ENCODE measurements around the gene RNF112. TPM values are rescaled to one million over a fixed set of nuclear protein-coding genes. Genes with fewer than 3 reads are reported as not detected.

RNF112 gene
- total RNA-seq, 1 donor from 2014 or later, result not detected

DNA sequence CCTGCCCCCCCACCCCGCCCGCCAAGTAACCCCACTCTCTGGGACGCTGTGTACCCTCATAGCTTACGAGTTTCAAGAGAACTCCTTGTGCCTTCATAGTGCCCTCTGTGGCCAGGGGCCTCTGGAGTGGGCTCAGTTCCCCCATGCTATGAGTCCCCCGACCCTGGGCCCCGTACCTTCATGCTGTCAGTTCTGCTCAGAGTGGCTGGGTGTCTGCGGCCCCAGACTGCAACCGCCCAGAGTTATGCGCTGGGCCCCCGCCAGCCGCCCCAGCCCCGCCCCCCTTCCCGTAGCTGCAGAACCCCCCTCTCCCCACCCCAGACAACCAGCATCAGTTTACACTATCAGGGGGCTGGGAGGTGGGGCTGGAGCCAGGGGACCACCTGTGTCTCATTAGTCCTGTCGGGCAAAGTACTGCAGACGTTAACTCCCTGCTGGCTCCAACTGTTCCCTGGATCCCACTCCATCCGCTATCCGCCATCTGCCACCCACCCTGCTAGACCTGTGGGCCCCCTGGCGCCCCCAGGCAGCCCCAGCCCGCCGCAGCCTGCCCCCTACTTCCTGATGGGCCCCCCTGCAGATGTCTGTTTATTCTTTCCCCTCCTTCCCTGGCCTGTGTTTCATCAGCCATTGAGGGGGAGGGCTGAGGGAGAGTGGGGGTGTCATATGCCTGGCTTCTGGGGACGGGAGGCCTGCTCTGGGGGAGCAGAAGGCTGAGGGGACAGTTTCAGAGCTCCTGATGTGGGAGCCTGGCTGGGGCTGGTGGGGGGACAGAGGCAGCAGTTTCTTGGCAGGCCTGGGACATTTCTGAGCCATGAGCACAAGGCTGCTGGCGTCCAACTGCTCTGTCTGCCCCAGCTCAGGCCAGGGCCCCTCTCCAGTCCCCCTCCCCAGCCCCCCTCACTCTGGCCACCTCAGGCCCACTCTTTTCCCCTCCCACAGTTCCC lies 23.8 kb upstream of the RNF112 start, which contains the start of gene MFAP4:
Gene MFAP4, minus strand, starts transcription at position 217 of the 947 bp plus-strand sequence. Its CDS starts 35 bp downstream, at position 182.
- H3K4me1 Mint-ChIP-seq (ENCODE audit: low read depth), result no peaks in the 10 kb centered on the region
- H3K4me3 Mint-ChIP-seq, result no peak within 1 kb of the TSS
- DNase-seq (ENCODE audit: low spot score), result no peak
- intact Hi-C loops (cut with micrococcal nuclease), result no loop called here
- no peak within 1 kb of the TSS for H3K27ac Mint-ChIP-seq
- H3K36me3 Mint-ChIP-seq (ENCODE audit: low read depth), result peaks cover 14% of the 10 kb centered on the region
- H3K9me3 Mint-ChIP-seq, result no peaks in the 10 kb centered on the region
- peaks cover 23% of the 10 kb centered on the region for H3K27me3 Mint-ChIP-seq (ENCODE audit: insufficient read depth)

DNA sequence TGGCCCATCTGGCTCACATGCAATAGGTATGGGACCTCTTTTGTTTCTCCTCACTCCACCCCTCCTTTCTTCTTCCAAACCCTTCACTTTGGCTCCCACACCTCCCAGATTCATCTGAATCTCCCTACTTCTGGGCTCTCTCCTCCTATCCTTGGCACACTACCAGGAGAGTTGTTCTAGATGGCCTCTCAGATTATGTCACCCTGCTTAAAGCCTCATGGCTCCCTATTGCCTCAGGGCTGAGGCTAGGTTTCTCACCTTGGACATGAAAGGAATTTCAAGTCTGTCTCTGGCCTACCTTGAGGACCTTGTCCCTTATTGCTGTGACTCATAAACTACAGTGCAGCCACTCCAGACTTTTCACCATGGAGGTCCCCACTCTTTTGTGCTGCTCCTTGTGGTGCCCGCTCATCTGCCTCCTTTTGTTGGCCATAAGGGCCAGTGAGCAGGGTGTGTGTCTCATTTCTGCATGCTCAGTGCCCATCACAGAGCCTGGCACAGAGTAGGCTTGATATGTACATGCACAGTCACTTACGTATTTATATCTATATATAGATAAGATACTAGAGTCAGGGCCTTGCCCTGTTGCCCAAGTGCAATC lies 23.0 kb upstream of the RNF112 start:
- intact Hi-C loops (cut with micrococcal nuclease), result no loop called here
- Mint-ChIP-seq H3K36me3 (ENCODE audit: low read depth) (peaks cover 14% of the 10 kb centered on the region), H3K27me3 (ENCODE audit: insufficient read depth) (peaks cover 26% of the 10 kb centered on the region), H3K9me3 (no peaks in the 10 kb centered on the region), H3K4me1 (ENCODE audit: low read depth) (no peaks in the 10 kb centered on the region), H3K4me3 (no peak overlapping the region), H3K27ac (no peak overlapping the region)
- DNase-seq (ENCODE audit: low spot score), result no peak

DNA sequence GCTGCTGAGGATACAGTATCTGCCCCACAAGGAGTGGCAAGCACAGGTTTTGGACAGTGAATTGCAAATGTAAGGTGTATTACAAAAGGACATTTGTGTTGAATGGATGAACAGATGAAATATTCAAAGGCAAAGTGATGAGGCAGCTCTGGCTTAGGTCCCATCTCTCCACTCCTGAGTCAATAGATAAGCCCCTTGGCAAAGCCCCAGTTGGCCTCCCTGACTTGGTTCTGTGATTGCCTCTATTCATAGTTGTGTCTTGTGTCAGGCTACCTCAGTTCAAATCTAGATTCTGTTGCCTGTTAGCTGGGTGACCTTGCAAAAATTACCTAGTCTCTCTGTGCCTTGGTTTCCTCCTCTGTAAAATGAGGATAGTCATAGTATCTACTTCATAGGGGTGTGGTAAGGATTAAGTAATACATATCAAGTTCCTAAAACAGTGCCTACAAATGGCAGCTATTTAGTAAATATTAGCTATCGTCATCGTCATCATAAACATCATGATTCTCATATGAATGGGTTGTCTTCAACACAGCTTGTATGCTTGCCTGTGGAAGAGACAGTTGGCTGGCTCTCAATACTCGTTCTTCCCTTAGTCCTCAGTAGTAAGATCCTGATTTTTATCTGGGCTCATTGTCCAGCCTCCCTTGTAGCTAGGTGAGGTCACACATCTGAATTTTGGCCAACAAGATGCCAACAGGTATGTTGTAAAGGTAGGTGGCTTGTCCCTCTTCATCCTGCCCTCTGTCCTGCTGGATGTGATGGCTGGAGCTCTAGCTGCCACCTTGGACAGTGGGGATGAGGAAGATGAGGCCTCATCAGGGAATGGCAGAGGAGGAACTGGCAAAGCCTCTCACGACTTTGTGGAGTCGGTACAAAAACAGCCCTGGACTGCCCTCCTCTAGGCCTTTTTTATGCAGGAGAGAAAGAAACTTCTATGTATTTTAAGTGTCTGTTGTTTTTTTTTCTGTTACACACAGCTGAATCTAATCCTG lies 21.9 kb upstream of the RNF112 start:
- intact Hi-C loops (cut with micrococcal nuclease), result no loop called here
- H3K27ac Mint-ChIP-seq, result no peak overlapping the region

DNA sequence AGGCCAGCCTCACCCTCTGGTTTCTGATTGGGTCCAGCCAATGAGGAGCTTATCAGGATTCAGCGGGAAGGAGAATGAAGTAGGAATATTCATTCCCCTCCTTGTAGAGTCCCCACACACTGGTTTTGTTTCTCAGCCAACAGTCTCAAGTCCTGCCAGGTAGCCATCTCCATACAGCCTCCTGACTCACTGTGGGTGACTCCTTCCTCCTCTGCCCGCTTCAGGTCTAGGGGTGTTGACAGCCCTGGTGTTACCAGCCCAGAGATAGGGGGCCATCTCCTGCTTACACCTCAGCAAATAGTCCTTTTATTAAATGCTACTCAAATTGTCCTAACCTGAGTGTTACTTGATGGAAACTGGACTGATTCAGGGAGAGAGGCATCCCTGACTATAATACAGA lies 20.1 kb upstream of the RNF112 start:
- H3K9me3 Mint-ChIP-seq, result no peaks in the 10 kb centered on the region
- H3K4me1 Mint-ChIP-seq (ENCODE audit: low read depth), result no peaks in the 10 kb centered on the region
- DNase-seq (ENCODE audit: low spot score), result no peak
- peaks cover 2% of the 10 kb centered on the region for H3K36me3 Mint-ChIP-seq (ENCODE audit: low read depth)
- no peak overlapping the region for H3K27ac Mint-ChIP-seq
- peaks cover 43% of the 10 kb centered on the region for H3K27me3 Mint-ChIP-seq (ENCODE audit: insufficient read depth)
- intact Hi-C loops (cut with micrococcal nuclease), result no loop called here
- no peak overlapping the region for H3K4me3 Mint-ChIP-seq

More for the DNA sequence above, 21.9 kb upstream of the RNF112 start:
- Mint-ChIP-seq H3K27me3 (ENCODE audit: insufficient read depth) (peaks cover 29% of the 10 kb centered on the region), H3K4me3 (no peak overlapping the region), H3K36me3 (ENCODE audit: low read depth) (peaks cover 11% of the 10 kb centered on the region), H3K9me3 (no peaks in the 10 kb centered on the region), H3K4me1 (ENCODE audit: low read depth) (no peaks in the 10 kb centered on the region)
- no peak for DNase-seq (ENCODE audit: low spot score)

DNA sequence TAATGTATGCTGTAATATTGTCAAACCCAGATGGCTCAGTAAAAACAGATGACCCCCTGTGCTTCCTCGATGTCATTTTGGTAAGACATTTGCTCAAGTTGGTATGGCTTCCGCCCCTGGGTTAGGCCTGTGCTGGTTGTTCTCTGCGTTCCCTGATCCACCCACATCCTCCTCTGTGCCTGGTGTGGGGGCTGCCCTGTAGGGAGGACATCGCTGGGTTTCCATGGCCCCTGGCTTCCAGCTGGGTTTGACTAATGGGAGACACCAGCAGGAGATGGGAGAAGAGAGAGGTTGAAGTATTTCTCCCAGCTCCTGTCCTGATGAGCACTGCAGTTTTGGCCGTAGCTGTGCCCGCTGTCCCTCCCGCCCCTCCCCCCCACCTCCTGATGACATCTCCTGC lies 19.6 kb upstream of the RNF112 start:
- Mint-ChIP-seq H3K9me3 (no peaks in the 10 kb centered on the region), H3K4me3 (no peak overlapping the region), H3K4me1 (ENCODE audit: low read depth) (no peaks in the 10 kb centered on the region), H3K27me3 (ENCODE audit: insufficient read depth) (peaks cover 44% of the 10 kb centered on the region), H3K36me3 (ENCODE audit: low read depth) (peaks cover 2% of the 10 kb centered on the region), H3K27ac (no peak overlapping the region)
- no peak for DNase-seq (ENCODE audit: low spot score)
- intact Hi-C loops (cut with micrococcal nuclease), result no loop called here

DNA sequence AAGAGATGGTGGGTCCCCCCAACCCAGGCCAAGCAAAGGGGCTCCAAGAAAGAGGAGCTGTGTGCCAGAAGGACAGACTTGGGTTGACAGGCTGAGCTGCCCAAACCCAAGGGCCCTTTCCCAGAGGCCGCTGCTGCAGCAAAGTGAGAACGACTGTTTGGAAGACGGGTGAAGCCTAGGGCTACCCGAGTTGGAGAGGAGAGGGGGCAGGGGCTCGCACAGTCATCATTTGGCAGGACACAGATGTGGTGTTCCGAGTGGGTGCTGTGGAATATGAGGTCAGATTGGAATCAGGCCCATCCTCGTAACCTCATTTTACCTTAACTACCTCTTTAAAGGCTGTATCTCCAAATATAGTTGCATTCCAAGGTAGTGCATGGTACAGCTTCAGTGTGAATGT lies 18.7 kb upstream of the RNF112 start:
- no peak overlapping the region for H3K4me3 Mint-ChIP-seq
- no peaks in the 10 kb centered on the region for H3K4me1 Mint-ChIP-seq (ENCODE audit: low read depth)
- H3K27me3 Mint-ChIP-seq (ENCODE audit: insufficient read depth), result peaks cover 46% of the 10 kb centered on the region
- intact Hi-C loops (cut with micrococcal nuclease), result no loop called here
- no peaks in the 10 kb centered on the region for H3K9me3 Mint-ChIP-seq
- no peak overlapping the region for H3K27ac Mint-ChIP-seq
- no peak for DNase-seq (ENCODE audit: low spot score)
- peaks cover 2% of the 10 kb centered on the region for H3K36me3 Mint-ChIP-seq (ENCODE audit: low read depth)

DNA sequence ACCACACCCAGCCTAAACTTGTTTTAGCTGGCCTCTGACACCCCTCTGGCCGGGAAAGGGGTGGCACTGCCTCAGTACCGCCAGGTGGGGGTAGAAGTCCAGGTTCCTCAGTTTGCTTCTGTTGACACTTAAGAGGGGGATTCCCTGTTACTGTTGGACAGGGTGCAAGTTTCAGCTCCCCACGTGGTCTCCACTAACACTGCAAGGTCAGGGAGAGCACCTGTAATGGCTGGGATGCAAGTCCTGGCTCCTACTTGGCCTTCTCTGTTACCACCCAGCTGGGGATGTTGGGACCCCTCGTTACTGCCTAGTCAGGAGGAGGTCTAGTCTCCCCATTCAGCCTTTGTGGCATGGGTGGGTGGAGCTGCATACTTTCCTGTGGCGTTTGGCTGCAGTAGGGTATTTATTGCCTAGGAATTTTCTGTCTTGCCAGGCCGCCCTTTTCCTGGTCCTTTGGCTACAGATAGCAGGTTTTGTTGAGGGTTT lies 13.4 kb upstream of the RNF112 start:
- H3K36me3 Mint-ChIP-seq (ENCODE audit: low read depth), result no peaks in the 10 kb centered on the region
- H3K27ac Mint-ChIP-seq, result no peak overlapping the region
- H3K4me1 Mint-ChIP-seq (ENCODE audit: low read depth), result no peaks in the 10 kb centered on the region
- H3K27me3 Mint-ChIP-seq (ENCODE audit: insufficient read depth), result peaks cover 22% of the 10 kb centered on the region
- H3K4me3 Mint-ChIP-seq, result no peak overlapping the region
- no peak for DNase-seq (ENCODE audit: low spot score)
- no peaks in the 10 kb centered on the region for H3K9me3 Mint-ChIP-seq
- intact Hi-C loops (cut with micrococcal nuclease), result no loop called here

DNA sequence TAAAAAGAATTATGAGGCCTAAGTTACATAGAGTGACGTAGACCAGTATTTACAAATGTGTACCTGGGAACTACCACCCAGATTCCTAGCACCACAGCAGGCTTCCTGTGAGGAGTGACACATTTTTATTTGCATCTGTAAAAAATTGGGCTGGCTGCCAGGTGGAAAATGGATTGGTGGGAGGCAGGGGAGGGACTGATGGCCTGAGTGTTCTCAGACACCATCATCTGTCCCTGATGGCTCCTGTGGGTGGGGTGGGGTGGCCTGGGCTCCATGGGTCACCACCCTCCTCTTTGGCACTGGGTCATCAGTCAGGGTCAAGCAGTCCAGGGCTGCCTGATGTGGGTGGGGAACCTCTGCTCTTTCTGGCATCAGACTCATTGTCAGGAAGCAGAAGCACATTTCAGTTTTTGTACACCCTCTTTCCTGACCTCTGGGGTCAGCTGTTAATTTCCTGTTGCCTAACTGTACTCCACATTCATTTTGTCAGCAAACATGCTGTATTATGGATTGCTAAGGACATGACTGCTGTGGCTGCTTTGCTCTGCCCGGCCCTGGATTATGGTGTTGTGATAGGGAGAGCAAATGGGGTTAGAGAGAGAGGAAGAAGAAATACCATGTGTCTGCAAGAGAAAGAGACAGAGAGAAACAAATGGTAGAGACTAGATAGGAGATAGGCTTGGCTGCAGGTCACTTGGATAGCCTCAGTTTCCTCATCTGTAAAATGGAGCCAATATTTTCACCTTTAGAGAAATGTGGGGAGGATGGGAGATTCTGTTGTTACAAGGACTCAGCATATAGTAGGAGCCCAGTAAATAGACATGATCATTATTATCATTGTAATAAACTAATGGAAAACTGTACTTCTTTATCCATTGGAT lies 12.5 kb upstream of the RNF112 start:
- Mint-ChIP-seq H3K4me3 (no peak overlapping the region), H3K27me3 (ENCODE audit: insufficient read depth) (peaks cover 22% of the 10 kb centered on the region), H3K4me1 (ENCODE audit: low read depth) (no peaks in the 10 kb centered on the region), H3K36me3 (ENCODE audit: low read depth) (no peaks in the 10 kb centered on the region), H3K27ac (no peak overlapping the region), H3K9me3 (no peaks in the 10 kb centered on the region)
- intact Hi-C loops (cut with micrococcal nuclease), result no loop called here
- no peak for DNase-seq (ENCODE audit: low spot score)

DNA sequence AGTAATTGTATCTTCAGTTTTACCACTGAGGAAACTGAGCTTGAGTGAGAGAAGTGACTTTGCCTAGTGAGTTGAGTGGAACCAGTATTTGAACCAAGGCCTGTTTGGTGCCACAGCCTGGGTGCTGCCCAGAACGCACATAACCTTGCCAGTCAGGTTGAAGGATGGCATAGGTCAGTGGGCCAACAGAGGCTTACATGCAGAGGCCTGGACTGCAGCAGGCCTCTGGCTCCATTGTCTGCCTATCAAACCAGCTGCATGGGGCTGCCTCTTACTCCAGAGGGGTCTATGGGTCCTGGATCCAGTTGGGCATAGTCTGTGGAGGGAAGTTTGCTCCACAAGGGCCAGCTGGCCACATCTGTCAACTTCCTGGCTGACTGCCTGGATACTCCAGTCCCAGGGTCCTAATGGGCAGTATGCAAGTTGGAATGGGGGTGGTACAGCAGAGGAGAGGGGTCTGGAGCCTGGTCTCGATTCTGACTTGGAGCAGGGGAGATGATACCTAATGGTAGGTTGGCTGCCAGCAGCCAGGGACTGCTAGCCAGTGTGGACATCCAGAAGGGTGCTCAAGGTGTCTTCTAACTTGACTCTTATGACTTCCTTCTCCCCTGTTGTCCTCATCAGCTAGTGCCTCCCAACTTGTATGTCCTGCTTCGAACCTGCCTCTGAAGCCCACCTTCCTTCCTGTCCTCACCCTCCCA lies 11.1 kb upstream of the RNF112 start:
- Mint-ChIP-seq H3K4me1 (ENCODE audit: low read depth) (no peaks in the 10 kb centered on the region), H3K27me3 (ENCODE audit: insufficient read depth) (peaks cover 16% of the 10 kb centered on the region), H3K27ac (no peak overlapping the region), H3K9me3 (no peaks in the 10 kb centered on the region), H3K4me3 (no peak overlapping the region), H3K36me3 (ENCODE audit: low read depth) (no peaks in the 10 kb centered on the region)
- intact Hi-C loops (cut with micrococcal nuclease), result no loop called here
- no peak for DNase-seq (ENCODE audit: low spot score)

DNA sequence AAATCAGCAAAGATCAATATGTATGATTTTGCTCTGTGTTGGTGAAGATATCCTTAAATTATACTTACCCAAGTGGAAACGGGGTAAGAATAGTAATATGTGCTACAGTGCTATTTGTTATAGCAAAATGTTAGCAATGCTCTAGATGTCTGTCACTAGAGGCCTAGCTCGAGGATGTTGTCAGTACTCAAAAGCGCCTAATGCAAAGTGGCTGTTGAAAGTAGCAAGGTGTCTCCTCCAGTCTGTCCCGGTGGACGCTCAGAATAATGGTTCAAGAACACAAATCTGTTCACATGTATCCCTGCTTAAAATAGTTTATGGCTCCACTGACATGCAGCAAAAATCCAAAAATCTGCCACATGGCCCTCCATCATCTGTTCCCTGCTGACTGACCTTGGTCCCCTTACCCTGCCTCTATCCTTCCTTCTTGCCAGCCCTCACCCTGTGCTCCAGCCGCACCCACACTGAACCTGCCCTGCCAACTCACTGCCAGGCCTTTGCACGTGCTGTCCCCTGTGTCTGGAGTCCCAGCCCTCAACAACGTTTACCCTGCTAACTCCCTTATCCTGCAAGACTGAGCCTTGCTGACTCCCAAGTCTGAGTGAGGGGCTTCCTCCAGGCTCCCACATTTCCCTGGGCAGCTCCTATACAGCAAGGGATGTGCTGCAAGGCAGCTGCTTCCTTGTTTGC lies 9.6 kb upstream of the RNF112 start:
- intact Hi-C loops (cut with micrococcal nuclease), result no loop called here
- H3K36me3 Mint-ChIP-seq (ENCODE audit: low read depth), result no peaks in the 10 kb centered on the region
- no peaks in the 10 kb centered on the region for H3K4me1 Mint-ChIP-seq (ENCODE audit: low read depth)
- H3K4me3 Mint-ChIP-seq, result no peak overlapping the region
- no peak for DNase-seq (ENCODE audit: low spot score)
- H3K9me3 Mint-ChIP-seq, result no peaks in the 10 kb centered on the region
- peaks cover 7% of the 10 kb centered on the region for H3K27me3 Mint-ChIP-seq (ENCODE audit: insufficient read depth)
- H3K27ac Mint-ChIP-seq, result no peak overlapping the region

DNA sequence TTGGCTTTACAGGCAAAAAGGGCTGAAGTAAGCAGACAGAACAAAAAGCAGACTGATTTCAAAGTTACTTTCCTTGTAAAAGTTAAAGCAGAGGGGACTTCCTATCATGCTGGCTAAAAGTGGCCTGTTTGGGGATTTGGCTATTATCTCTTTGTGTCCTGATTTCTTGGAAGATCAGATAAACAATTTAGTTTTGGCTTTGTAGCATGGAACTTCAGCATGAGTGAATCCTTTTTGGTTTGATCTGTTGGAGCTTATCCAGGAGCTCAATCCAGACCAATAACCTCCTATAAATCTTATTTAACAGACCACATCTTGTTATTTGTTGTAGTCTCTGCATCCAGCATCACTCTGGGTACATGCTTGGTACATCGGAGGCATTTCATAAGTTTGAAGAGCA lies 8.9 kb upstream of the RNF112 start:
- Mint-ChIP-seq H3K27me3 (ENCODE audit: insufficient read depth) (peaks cover 5% of the 10 kb centered on the region), H3K4me1 (ENCODE audit: low read depth) (no peaks in the 10 kb centered on the region), H3K27ac (no peak overlapping the region), H3K4me3 (no peak overlapping the region), H3K9me3 (no peaks in the 10 kb centered on the region), H3K36me3 (ENCODE audit: low read depth) (no peaks in the 10 kb centered on the region)
- no peak for DNase-seq (ENCODE audit: low spot score)
- intact Hi-C loops (cut with micrococcal nuclease), result no loop called here
